Upper lobe of left lung (tissue), 6 donors: Measurements from ENCODE around the gene PNN. TPM values are rescaled to one million over a fixed set of nuclear protein-coding genes. Genes with fewer than 3 reads are reported as not detected.
"Not testable (repeated sequence)": the region's sequence is repeated elsewhere in the genome, so short reads cannot be mapped to it uniquely, and the experiment has no call there.

ENCODE experiments used
- ATAC-seq, 2 donors: fragments of 200-7000 bp; cut with Tn5 transposase; one replicate each; pipeline ENCODE4 v1.9.1; 2022; ENCODE audit warnings: mild to moderate bottlenecking in 2 of 2, moderate library complexity in 2 of 2; ENCODE audit not compliant: low FRiP score in 2 of 2
- DNase-seq, 2 donors: peaks; one replicate each; pipeline ENCODE4 v3.0.0-alpha.2; 2019 to 2020
- H3K27ac ChIP-seq, 4 donors: fragments of 200-600 bp; sonication (generic); one replicate each; pipeline ENCODE4 v1.5.1; 2016 to 2019
- H3K27me3 ChIP-seq, 4 donors: fragments of 200-600 bp; sonication (generic); one replicate each; pipeline ENCODE4 v1.5.1; 2017 to 2019
- H3K36me3 ChIP-seq, 4 donors: fragments of 200-600 bp; sonication (generic); one replicate each; pipeline ENCODE4 v1.5.1; 2016 to 2019
- H3K4me1 ChIP-seq, 4 donors: fragments of 200-600 bp; sonication (generic); one replicate each; pipeline ENCODE4 v1.5.1; 2018 to 2019
- H3K4me3 ChIP-seq, 4 donors: fragments of 200-600 bp; sonication (generic); one replicate each; pipeline ENCODE4 v1.5.1; 2017 to 2019; ENCODE audit warnings: mild to moderate bottlenecking in 2 of 4, moderate library complexity in 1 of 4
- H3K9me3 ChIP-seq, 4 donors: fragments of 200-600 bp; sonication (generic); one replicate each; pipeline ENCODE4 v1.5.1; 2018 to 2019
- CTCF ChIP-seq, 6 experiments: fragments of 450-650 bp in 4 of 6; fragments of 200-600 bp in 2 of 6; sonication (generic) in 2 of 6; IDR thresholded peaks; one replicate each; pipeline ENCODE4 v1.5.1; 2016 to 2019; ENCODE audit warnings: antibody characterized with exemption in 6 of 6
- EP300 ChIP-seq, 4 donors: sonication (generic); formaldehyde crosslinking; IDR thresholded peaks; one replicate each; pipeline ENCODE4 v1.5.1; 2017; ENCODE audit warnings: antibody characterized with exemption in 4 of 4, control low read depth in 2 of 4
- POLR2A ChIP-seq, 4 donors: fragments of 450-650 bp; IDR thresholded peaks; one replicate each; pipeline ENCODE4 v1.5.1; 2016 to 2017; ENCODE audit warnings: antibody characterized with exemption in 4 of 4, mild to moderate bottlenecking in 2 of 4
- POLR2AphosphoS5 ChIP-seq, 2 donors: sonication (generic); formaldehyde crosslinking; IDR thresholded peaks; one replicate each; pipeline ENCODE4 v1.5.1; 2017; ENCODE audit warnings: antibody characterized with exemption in 2 of 2
- WGBS, 2 donors: methylation state at CpG; one replicate each; pipeline ENCODE4 v1.1.5; 2017 to 2018; 5-methylcytosine and 5-hydroxymethylcytosine counted together
- total RNA-seq, 6 donors: library from RNA; depleted of rRNA in 4 of 6; stranded (reverse); fragments of >200 nt in 4 of 6; gene quantifications; one replicate each; pipeline versions ENCODE4 v1.1.0 to v1.2.1, GENCODE V29; 2016 to 2021
- donor health status: DM: no; HTN: no; CAD: no; lungs with moderate emphysema.
- donor health status: DM: no; HTN: yes; CAD: no; lungs with severe emphysema.

Gene PNN
- total RNA-seq = 100 to 1,000 TPM in 1 of 6 donors, 10 to 100 TPM in 5; 24.9 to 177 (median 46.7) TPM

DNA sequence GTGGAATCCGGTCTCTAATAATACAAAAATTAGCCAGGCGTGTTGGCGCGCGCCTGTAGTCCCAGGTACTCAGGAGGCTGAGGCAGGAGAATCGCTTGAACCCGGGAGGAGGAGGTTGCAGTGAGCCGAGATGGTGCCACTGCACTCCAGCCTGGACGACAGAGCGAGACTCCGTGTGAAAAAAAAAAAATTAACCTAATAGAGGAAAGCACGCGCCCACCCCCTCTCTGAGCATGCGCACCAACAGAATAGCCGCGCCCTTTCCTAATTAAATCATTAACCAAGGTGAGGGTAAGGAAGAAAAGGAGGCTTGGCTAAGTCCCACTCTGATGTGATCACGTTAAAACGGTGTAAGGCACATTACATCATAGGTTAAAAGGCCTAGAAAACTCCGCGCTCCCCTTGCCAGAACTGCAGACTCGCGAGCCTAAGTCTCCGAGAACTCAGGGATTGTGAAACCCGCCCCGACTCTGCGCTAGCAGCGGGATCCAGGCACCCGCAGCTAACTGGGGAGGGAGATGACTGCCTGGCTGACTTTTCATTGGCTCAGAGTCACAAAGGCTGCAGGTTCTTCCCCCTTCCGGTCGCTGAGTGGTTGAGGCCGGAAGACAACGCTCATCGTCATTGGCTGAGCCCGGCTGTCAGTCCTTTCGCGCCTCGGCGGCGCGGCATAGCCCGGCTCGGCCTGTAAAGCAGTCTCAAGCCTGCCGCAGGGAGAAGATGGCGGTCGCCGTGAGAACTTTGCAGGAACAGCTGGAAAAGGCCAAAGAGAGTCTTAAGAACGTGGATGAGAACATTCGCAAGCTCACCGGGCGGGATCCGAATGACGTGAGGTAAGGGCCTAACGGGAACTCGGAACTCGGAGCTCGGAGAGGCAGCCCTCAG is at the start of gene PNN:
TSS of gene PNN (plus strand) at position 695 of the 885 bp plus-strand sequence. CDS start at position 721, 26 bp downstream.
- Histone ChIP-seq H3K4me3 (peak within 1 kb of the TSS; percentile 62 to 90 (median 86)), H3K9me3 (no peaks in the 10 kb centered on the region), H3K27ac (peak within 1 kb of the TSS; percentile 94 to 96 (median 95)), H3K4me1 (peaks cover 14 to 27% (median 15%) of the 10 kb centered on the region in 4 donors), H3K36me3 (peaks cover 17 to 35% (median 32%) of the 10 kb centered on the region in 4 donors), H3K27me3 (no peaks in the 10 kb centered on the region)
- ATAC-seq (peak; percentile 97 to 99), DNase-seq (peak; percentile 96 to 97)
- TF ChIP-seq CTCF (IDR thresholded peaks at IDR 0.05) (peak in 3 of 6 experiments; percentile 7 to 23 (median 19)), EP300 (IDR thresholded peaks at IDR 0.05) (peak in 1 of 4 donors; percentile 48), POLR2AphosphoS5 (IDR thresholded peaks at IDR 0.05) (peak; percentile 93 to 96), POLR2A (IDR thresholded peaks at IDR 0.05) (peak in 3 of 4 donors; percentile 84 to 95 (median 95))
- WGBS, 2 donors = 4 to 8% methylated on average over 37 to 44 of the region's 56 CpGs

DNA sequence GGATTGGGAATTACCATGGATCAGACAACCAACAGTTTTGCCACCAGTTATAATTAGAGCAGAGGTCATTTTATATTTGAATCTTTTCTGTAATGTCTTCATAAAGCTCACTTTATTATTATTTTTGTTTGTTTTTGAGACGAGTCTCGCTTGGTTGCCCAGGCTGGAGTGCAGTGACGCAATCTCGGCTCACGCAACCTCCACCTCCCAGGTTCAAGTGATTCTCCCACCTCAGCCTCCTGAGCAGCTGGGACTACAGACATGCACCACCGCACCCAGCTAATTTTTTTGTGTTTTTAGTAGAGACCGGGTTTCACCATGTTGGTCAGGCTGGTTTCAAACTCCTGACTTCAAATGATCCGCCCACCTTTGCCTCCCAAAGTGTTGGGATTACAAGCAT is 37.2 kb upstream of the PNN start:
- not testable (repeated sequence) for H3K9me3 ChIP-seq, H3K4me1 ChIP-seq, H3K27ac ChIP-seq, ATAC-seq, H3K27me3 ChIP-seq, DNase-seq, H3K4me3 ChIP-seq
- peaks cover 0 to 69% (median 8%) of the 10 kb centered on the region in 4 donors for H3K36me3 ChIP-seq
- 91 to 92% methylated on average over 8 of the region's 8 CpGs for whole genome bisulfite sequencing, 2 donors

DNA sequence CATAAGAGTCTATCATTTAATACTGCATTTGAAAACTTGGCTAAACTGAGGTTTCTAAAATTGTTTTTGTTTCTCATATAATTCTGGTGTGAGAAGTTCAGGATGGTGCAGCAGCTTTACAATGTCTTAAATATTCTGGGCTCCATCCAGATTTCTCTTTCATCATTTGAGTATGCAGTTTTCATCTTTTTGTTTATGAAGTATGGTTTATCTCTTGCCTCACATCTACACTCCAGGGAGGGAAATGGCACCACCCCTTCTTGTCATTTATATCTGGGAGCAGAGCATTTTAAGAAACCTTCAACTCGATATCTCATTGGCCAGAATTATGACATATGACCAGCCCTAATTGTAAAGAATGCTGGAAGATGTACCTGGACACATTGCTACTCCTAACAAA is 36.6 kb upstream of the PNN start:
- no peak for DNase-seq
- no peak for ATAC-seq
- 68 to 81% methylated on average over 1 of the region's 1 CpG for WGBS, 2 donors
- Histone ChIP-seq H3K27me3 (no peaks in the 10 kb centered on the region), H3K4me1 (no peaks in the 10 kb centered on the region), H3K9me3 (no peaks in the 10 kb centered on the region), H3K36me3 (peaks cover 0 to 65% (median 8%) of the 10 kb centered on the region in 4 donors), H3K4me3 (no peak overlapping the region), H3K27ac (no peak overlapping the region)
- no peak for TF ChIP-seq POLR2A (IDR thresholded peaks at IDR 0.05)
- no peak for TF ChIP-seq CTCF (IDR thresholded peaks at IDR 0.05)
- no peak for TF ChIP-seq EP300 (IDR thresholded peaks at IDR 0.05)
- no peak for TF ChIP-seq POLR2AphosphoS5 (IDR thresholded peaks at IDR 0.05)

DNA sequence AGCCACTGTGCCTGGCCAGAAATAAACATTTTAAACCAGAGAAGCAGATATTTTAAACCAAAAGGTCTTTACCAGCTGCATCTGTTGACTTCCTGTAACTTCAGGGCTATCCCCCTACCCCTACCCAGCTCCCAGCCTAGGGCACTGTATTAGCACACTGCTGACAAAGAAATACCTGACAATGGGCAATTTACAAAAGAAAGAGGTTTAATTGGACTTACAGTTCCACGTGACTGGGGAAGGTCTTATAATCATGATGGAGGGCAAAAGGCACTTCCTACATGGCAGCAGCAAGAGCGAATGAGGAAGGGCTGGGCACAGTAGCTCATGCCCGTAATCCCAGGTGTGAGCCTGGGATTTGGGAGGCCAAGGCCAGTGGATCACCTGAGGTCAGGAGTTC is 34.9 kb upstream of the PNN start:
- Histone ChIP-seq H3K27ac (no peak overlapping the region), H3K4me1 (no peaks in the 10 kb centered on the region), H3K9me3 (no peaks in the 10 kb centered on the region), H3K36me3 (peaks cover 0 to 48% (median 3%) of the 10 kb centered on the region in 4 donors), H3K4me3 (no peak overlapping the region), H3K27me3 (no peaks in the 10 kb centered on the region)
- no peak for DNase-seq
- 92 to 100% methylated on average over 3 of the region's 3 CpGs for WGBS, 2 donors
- ATAC-seq = no peak
- TF ChIP-seq CTCF (IDR thresholded peaks at IDR 0.05) = no peak
- TF ChIP-seq POLR2A (IDR thresholded peaks at IDR 0.05) = no peak
- no peak for TF ChIP-seq EP300 (IDR thresholded peaks at IDR 0.05)
- TF ChIP-seq POLR2AphosphoS5 (IDR thresholded peaks at IDR 0.05) = no peak

DNA sequence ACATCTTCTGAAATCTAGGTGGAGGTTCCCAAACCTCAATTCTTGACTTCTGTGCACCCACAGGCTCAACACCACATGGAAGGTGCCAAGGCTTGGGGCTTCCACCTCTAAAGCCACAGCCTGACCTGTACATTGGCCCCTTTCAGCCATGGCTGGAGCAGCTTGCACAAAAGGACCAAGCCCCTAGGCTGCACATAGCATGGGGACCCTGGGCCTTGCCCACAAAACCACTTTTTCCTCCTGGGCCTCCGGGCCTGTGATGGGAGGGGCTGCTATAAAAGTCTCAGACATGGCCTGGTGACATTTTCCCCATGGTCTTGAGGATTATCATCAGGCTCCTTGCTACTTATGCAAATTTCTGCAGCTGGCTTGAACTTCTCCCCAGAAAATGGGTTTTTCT is 33.4 kb upstream of the PNN start:
- not testable (repeated sequence) for ATAC-seq, H3K27me3 ChIP-seq, H3K27ac ChIP-seq, H3K4me3 ChIP-seq, H3K9me3 ChIP-seq, H3K4me1 ChIP-seq, DNase-seq
- 78 to 89% methylated on average over 1 of the region's 1 CpG for WGBS, 2 donors
- H3K36me3 ChIP-seq = peaks cover 0 to 42% (median 3%) of the 10 kb centered on the region in 4 donors

DNA sequence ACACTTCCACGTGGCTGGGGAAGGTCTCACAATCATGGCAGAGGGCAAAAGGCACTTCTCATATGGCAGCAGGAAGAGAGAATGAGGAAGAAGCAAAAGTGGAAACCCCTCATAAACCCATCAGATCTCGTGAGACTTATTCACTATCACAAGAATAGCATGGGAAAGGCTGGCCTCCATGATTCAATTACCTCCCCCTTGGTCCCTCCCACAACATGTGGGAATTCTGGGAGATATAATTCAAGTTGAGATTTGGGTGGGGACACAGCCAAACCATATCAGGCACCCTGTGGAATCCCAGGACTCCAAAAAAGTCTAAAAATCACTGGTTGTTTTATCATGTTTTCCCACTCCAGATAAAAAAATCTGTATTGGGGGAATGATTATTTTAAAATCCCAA is 31.8 kb upstream of the PNN start:
- not testable (repeated sequence) for H3K4me1 ChIP-seq, H3K27ac ChIP-seq, H3K27me3 ChIP-seq, ATAC-seq, H3K4me3 ChIP-seq, DNase-seq, H3K9me3 ChIP-seq
- peaks cover 0 to 40% (median 6%) of the 10 kb centered on the region in 4 donors for H3K36me3 ChIP-seq
- 68 to 69% methylated on average over 2 of the region's 2 CpGs for WGBS, 2 donors
